ENCODE data around the gene NAA30. TPM values are rescaled to one million over a fixed set of nuclear protein-coding genes. Genes with fewer than 3 reads are reported as not detected.
A peak's percentile ranks its signal among the peaks of the same experiment; 100 is the strongest.
"Not testable (repeated sequence)": the region's sequence is repeated elsewhere in the genome, so short reads cannot be mapped to it uniquely, and the experiment has no call there.

NAA30 gene
- 19.5 and 20.0 TPM in 2 replicates for total RNA-seq

DNA sequence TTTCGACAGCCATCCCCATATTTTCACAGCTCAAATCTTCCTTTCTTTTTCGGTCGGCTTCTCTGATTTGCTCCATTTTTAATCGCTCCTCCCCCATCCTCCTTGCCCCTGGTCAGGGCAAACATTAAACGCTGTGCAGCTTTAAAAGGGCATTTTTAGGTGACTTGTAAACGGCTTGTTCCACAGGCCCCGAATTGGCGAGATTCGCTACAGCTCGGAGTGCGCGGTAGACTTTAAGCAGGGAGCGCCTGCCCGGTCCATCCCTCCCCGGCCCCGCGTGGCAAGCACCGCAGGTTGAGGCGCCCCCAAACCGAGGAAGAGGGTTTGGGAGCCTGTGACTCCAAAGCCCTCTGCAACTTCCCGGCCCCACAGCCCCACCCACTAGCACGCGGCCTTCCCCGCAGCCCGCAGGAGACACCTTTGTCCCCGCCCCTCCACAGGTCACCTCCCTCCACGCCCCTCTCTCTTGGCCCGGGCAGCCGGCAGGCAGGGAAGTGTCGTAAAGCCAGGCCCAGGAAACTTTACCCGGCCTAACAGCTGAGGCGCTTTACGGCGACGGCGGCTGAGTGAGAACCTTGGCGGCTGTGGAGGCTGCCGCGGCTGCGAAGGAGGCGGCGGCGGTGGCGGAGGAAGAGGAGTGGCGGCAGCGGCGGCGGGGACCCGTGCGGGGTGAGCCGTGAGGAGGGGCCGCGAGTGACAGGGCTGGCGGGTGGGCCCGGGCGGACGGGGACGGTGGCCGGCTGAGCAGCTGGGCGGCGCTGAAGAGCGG, at the start of gene NAA30:
Gene NAA30, plus strand, starts transcription at position 550 of the 769 bp plus-strand sequence. CDS start 372 bp downstream, outside the sequence.
- TF ChIP-seq CTCF (IDR thresholded peaks at IDR 0.05; ENCODE audit: insufficient read depth, low read length, severe bottlenecking): no peak
- H3K27me3 ChIP-seq (ENCODE audit: control insufficient read depth, insufficient read depth, low read length): no peaks in the 10 kb centered on the region
- FAIRE-seq (no peak), DNase-seq (ENCODE audit: low read depth) (peak; percentile 86)
- H3K36me3 ChIP-seq (ENCODE audit: control insufficient read depth, insufficient read depth, low read length): no peaks in the 10 kb centered on the region
- peak within 1 kb of the TSS; percentile 90 for H3K4me3 ChIP-seq (ENCODE audit: low read depth, low read length)

DNA sequence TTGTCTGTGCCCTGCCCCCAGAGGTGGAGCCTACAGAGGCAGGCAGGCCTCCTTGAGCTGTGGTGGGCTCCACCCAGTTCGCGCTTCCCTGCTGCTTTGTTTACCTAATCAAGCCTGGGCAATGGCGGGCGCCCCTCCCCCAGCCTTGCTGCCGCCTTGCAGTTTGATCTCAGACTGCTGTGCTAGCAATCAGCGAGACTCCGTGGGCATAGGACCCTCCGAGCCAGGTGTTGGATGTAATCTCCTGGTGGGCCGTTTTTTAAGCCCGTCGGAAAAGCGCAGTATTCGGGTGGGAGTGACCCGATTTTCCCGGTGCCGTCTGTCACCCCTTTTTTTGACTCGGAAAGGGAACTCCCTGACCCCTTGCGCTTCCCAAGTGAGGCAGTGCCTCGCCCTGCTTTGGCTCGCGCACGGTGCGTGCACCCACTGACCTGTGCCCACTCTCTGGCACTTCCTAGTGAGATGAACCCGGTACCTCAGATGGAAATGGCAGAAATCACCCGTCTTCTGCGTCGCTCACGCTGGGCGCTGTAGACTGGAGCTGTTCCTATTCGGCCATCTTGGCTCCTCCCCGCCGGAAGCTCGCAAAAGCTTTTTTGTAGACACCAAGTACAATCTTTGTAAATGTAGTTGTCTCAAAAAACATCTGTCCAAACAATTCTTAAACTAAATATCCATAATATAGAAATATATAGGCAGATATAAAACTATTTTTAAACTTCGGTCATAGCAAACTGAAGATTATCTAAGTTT, 46.7 kb upstream of the NAA30 start:
- FAIRE-seq; H3K36me3 ChIP-seq (ENCODE audit: control insufficient read depth, insufficient read depth, low read length); DNase-seq (ENCODE audit: low read depth); H3K27me3 ChIP-seq (ENCODE audit: control insufficient read depth, insufficient read depth, low read length); H3K4me3 ChIP-seq (ENCODE audit: low read depth, low read length): not testable (repeated sequence)

GRCh38 chr14:57345106-57345505, 45.3 kb upstream of the NAA30 start:
- DNase-seq (ENCODE audit: low read depth) (no peak), FAIRE-seq (peak; percentile 36)
- Histone ChIP-seq H3K27me3 (ENCODE audit: control insufficient read depth, insufficient read depth, low read length) (no peaks in the 10 kb centered on the region), H3K4me3 (ENCODE audit: low read depth, low read length) (no peak overlapping the region), H3K36me3 (ENCODE audit: control insufficient read depth, insufficient read depth, low read length) (no peaks in the 10 kb centered on the region)
- TF ChIP-seq CTCF (IDR thresholded peaks at IDR 0.05; ENCODE audit: insufficient read depth, low read length, severe bottlenecking): no peak

GRCh38 chr14:57346741-57347140, 43.6 kb upstream of the NAA30 start:
- Histone ChIP-seq H3K4me3 (ENCODE audit: low read depth, low read length) (no peak overlapping the region), H3K36me3 (ENCODE audit: control insufficient read depth, insufficient read depth, low read length) (no peaks in the 10 kb centered on the region), H3K27me3 (ENCODE audit: control insufficient read depth, insufficient read depth, low read length) (no peaks in the 10 kb centered on the region)
- FAIRE-seq (no peak), DNase-seq (ENCODE audit: low read depth) (no peak)
- no peak for TF ChIP-seq CTCF (IDR thresholded peaks at IDR 0.05; ENCODE audit: insufficient read depth, low read length, severe bottlenecking)

DNA sequence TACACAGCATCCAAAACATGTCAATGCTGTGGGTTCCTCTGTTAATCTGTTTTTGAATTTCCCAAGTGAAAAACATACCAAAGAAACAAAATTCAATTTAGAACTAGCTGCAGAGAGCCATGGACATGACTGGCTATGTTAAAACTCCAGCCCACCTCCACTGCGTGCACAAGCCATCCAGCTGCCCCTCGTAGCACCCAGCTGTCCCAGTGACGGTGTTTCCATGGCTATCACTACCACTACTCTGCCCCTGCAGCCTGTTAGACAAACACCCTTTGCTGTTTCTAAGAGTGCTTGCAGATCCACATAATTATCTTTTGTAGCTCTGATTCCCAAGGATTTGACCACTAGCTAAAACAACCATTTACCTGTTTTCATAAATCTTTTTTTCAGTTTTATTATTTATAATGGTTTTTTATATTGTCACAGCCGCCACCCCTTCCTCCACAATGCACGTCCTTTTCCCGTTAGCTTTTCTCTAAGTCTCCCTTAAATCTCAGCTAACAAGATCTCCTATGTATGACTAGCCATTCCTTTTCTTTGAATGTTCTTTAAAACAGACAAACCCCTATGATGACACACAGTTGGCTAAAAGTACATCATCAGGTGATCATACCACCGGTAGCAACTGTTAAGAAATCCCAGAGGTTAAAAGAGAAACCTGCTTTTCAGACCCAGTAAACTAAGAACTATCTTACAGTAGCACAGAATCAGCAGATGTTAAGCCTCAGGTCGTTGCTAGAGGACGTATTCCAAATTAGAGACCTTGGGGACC, 37.8 kb upstream of the NAA30 start:
- Histone ChIP-seq H3K4me3 (ENCODE audit: low read depth, low read length) (no peak overlapping the region), H3K27me3 (ENCODE audit: control insufficient read depth, insufficient read depth, low read length) (no peaks in the 10 kb centered on the region), H3K36me3 (ENCODE audit: control insufficient read depth, insufficient read depth, low read length) (no peaks in the 10 kb centered on the region)
- no peak for TF ChIP-seq CTCF (IDR thresholded peaks at IDR 0.05; ENCODE audit: insufficient read depth, low read length, severe bottlenecking)
- FAIRE-seq: no peak
- DNase-seq (ENCODE audit: low read depth): peak; percentile 79
